CD4-positive, CD25-positive, alpha-beta regulatory T cell (primary cell): ENCODE data around the gene C2orf92. TPM values are rescaled to one million over a fixed set of nuclear protein-coding genes. Genes with fewer than 3 reads are reported as not detected.
A peak's percentile ranks its signal among the peaks of the same experiment; 100 is the strongest.

Source experiments
- ATAC-seq, 2 donors: fragments of 150-1000 bp; cut with Tn5 transposase; one replicate each; pipeline ENCODE4 v1.10.0; 2021; ENCODE audit warnings: low read depth in 2 of 2, moderate number of reproducible peaks in 2 of 2, moderate library complexity in 1 of 2
- DNase-seq, 3 donors: peaks; one replicate each; pipeline versions ENCODE4 v3.0.0 to v3.0.0-alpha.2; 2012 to 2022; ENCODE audit warnings: mixed read lengths in 1 of 3
- H3K27ac ChIP-seq: one replicate; pipeline ENCODE4 v1.7.0; 2013; ENCODE audit warnings: mild to moderate bottlenecking, low read length; ENCODE audit not compliant: insufficient read depth, poor library complexity, severe bottlenecking
- H3K27me3 ChIP-seq: one replicate; pipeline ENCODE4 v1.7.0; 2013; ENCODE audit warnings: low read length; ENCODE audit not compliant: control insufficient read depth, insufficient read depth
- H3K36me3 ChIP-seq: one replicate; pipeline ENCODE4 v1.7.0; 2013; ENCODE audit warnings: mild to moderate bottlenecking, low read length, moderate library complexity; ENCODE audit not compliant: control insufficient read depth, insufficient read depth
- H3K4me1 ChIP-seq: 2 replicates; pipeline ENCODE4 v1.7.0; 2013; ENCODE audit warnings: mild to moderate bottlenecking, low read length; ENCODE audit not compliant: insufficient read depth, control insufficient read depth, poor library complexity, severe bottlenecking
- H3K4me3 ChIP-seq: one replicate; pipeline ENCODE4 v1.7.0; 2013; ENCODE audit warnings: low read depth, mild to moderate bottlenecking, low read length, moderate library complexity
- H3K9me3 ChIP-seq, 2 experiments: 1 replicate in 1 of 2; 2 replicates in 1 of 2; pipeline ENCODE4 v1.7.0; 2013; ENCODE audit warnings: low read length in 2 of 2, mild to moderate bottlenecking in 1 of 2, moderate library complexity in 1 of 2; ENCODE audit not compliant: control insufficient read depth in 2 of 2
- H3K27ac Mint-ChIP-seq, 3 donors: one replicate each; pipeline ENCODE4 v1.8.0; 2020 to 2022; ENCODE audit warnings: mild to moderate bottlenecking in 3 of 3, mixed read lengths in 3 of 3, moderate library complexity in 2 of 3
- H3K27me3 Mint-ChIP-seq: one replicate; pipeline ENCODE4 v1.8.0; 2022; ENCODE audit warnings: mild to moderate bottlenecking, mixed read lengths
- H3K36me3 Mint-ChIP-seq: one replicate; pipeline ENCODE4 v1.8.0; 2020; ENCODE audit warnings: mixed read lengths
- H3K4me1 Mint-ChIP-seq, 4 donors: one replicate each; pipeline ENCODE4 v1.8.0; 2020 to 2022; ENCODE audit warnings: mixed read lengths in 4 of 4, mild to moderate bottlenecking in 1 of 4
- H3K4me3 Mint-ChIP-seq, 4 donors: one replicate each; pipeline ENCODE4 v1.8.0; 2020 to 2022; ENCODE audit warnings: mild to moderate bottlenecking in 4 of 4, mixed read lengths in 4 of 4, moderate library complexity in 3 of 4
- H3K9me3 Mint-ChIP-seq, 7 donors: one replicate each; pipeline ENCODE4 v1.8.0; 2020 to 2022; ENCODE audit warnings: mixed read lengths in 7 of 7, mild to moderate bottlenecking in 3 of 7, moderate library complexity in 2 of 7
- polyA plus RNA-seq, 4 donors: library from polyadenylated mRNA; unstranded; fragments of 300-500 nt; fragmentation: Illumina TruSeq; gene quantifications; one replicate each; pipeline ENCODE4 v1.2.3, GENCODE V29; 2021
- total RNA-seq: library from RNA; stranded (reverse); gene quantifications from one replicate; pipeline ENCODE4 v1.2.3, GENCODE V29; 2022

The C2orf92 gene
- total and polyA plus RNA-seq, 5 donors from 2014 or later = 0.61 to 20.4 TPM; not detected in 3

DNA sequence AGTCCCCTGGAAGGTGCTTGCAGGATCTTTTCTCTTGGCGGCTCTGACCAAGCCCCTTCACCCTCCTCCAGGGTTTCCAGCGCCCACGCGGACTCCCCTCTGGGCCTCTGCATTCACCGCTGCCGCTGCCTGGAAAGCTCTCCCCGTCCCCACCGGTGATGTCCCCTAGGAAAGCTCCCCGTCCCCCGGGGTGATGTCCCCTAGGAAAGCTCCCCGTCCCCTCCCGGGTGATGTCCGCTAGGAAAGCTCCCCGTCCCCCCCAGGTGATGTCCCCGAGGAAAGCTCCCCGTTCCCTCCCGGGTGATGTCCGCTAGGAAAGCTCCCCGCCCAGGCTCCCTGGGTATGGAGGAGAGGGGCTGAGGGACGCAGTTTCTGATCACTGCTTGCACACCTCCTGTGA, 71.7 kb downstream of the C2orf92 start:
- no peak for ATAC-seq
- H3K27ac Mint-ChIP-seq = peak overlapping the region; percentile 29 to 89 (median 88)
- no peaks in the 10 kb centered on the region for H3K9me3 Mint-ChIP-seq
- peaks cover 28% of the 10 kb centered on the region for H3K36me3 ChIP-seq
- DNase-seq = no peak
- no peaks in the 10 kb centered on the region for H3K27me3 ChIP-seq
- peaks cover 37 to 62% (median 51%) of the 10 kb centered on the region in 4 donors for H3K4me1 Mint-ChIP-seq
- H3K4me1 ChIP-seq = peaks cover 36% of the 10 kb centered on the region
- no peak overlapping the region for H3K4me3 ChIP-seq
- no peaks in the 10 kb centered on the region for H3K9me3 ChIP-seq
- H3K27me3 Mint-ChIP-seq = no peaks in the 10 kb centered on the region
- no peak overlapping the region for H3K27ac ChIP-seq
- no peak overlapping the region for H3K4me3 Mint-ChIP-seq
- peaks cover 42% of the 10 kb centered on the region for H3K36me3 Mint-ChIP-seq

DNA sequence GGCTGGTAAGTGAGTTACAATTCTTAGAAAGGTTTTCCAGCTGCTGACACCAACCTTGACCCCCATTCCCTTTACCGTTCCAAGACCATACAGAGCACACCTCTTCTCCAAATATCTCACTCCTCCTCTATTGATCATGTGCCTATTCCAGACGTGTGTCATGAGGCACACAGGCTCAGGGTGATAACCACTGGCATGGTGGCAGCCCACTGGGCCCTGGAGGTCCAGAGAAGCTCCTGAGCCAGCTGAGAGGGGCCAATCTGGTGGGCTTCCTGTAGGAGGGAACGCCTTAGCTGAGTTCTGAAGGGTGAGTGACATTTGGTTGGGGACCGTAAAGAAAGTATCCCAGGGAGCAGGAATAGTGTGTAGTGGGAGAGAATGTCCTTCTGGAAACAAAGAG, 72.2 kb downstream of the C2orf92 start:
- Histone ChIP-seq H3K4me3 (no peak overlapping the region), H3K27ac (no peak overlapping the region), H3K36me3 (peaks cover 24% of the 10 kb centered on the region), H3K27me3 (no peaks in the 10 kb centered on the region), H3K9me3 (no peaks in the 10 kb centered on the region), H3K4me1 (peaks cover 36% of the 10 kb centered on the region)
- Mint-ChIP-seq H3K4me1 (peaks cover 40 to 64% (median 53%) of the 10 kb centered on the region in 4 donors), H3K36me3 (peaks cover 39% of the 10 kb centered on the region), H3K4me3 (peak overlapping the region in 3 of 4 donors; percentile 49 to 67 (median 66)), H3K9me3 (no peaks in the 10 kb centered on the region), H3K27ac (peak overlapping the region; percentile 38 to 89 (median 88)), H3K27me3 (no peaks in the 10 kb centered on the region)
- ATAC-seq (no peak), DNase-seq (no peak)

DNA sequence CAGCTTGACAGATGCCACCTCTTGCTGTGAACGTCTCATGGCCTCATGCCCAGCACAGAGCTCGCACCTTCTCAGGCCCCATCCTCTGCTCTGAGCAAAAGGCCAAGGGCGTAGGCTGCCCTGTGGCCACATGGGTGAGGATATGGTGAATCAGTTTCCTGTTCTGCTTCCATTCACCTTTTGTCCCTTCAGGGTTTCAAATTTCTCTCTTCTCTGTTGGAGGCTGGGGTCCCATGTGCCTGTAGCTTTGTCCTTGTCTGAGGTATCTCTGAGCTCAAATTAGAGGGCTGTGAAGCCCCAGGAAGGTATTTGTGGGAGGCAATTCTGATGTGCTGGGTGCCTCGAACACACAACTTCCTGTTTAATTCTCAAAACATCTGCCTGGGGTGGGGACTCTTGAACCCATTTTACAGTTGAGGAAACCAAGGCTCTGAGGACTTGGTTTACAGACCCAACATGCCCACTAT, 72.9 kb downstream of the C2orf92 start:
- Mint-ChIP-seq H3K9me3 (no peaks in the 10 kb centered on the region), H3K4me3 (peak overlapping the region in 3 of 4 donors; percentile 4 to 67 (median 66)), H3K27ac (peak overlapping the region; percentile 58 to 89 (median 89)), H3K36me3 (peaks cover 32% of the 10 kb centered on the region), H3K4me1 (peaks cover 44 to 72% (median 56%) of the 10 kb centered on the region in 4 donors), H3K27me3 (no peaks in the 10 kb centered on the region)
- no peak overlapping the region for H3K4me3 ChIP-seq
- peaks cover 36% of the 10 kb centered on the region for H3K4me1 ChIP-seq
- H3K27me3 ChIP-seq = no peaks in the 10 kb centered on the region
- ATAC-seq (peak; percentile 21 to 36), DNase-seq (peak in 1 of 3 donors; percentile 54)
- no peaks in the 10 kb centered on the region for H3K9me3 ChIP-seq
- H3K36me3 ChIP-seq = peaks cover 17% of the 10 kb centered on the region
- H3K27ac ChIP-seq = peak overlapping the region; percentile 53

DNA sequence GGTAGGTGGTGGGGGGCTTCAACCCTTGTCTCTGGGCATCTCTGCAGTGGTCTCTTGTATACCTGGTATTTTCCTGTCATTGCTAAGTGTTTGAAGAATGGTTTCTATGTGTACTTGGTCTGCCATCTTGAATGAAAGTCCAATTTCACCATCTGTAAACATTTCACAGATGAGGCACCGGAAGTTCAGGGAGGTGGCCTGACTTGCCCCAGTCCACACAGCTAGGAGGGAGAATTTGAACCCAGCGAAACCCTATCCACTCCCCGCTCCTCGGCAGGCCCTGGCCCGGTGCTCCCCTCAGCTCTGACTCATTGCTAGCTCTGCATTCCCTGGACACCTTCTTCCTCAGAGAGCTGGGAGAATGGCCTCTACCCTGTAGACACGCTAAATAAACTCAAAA, 74.4 kb downstream of the C2orf92 start:
- Mint-ChIP-seq H3K36me3 (peaks cover 21% of the 10 kb centered on the region), H3K27me3 (no peaks in the 10 kb centered on the region), H3K4me3 (peak overlapping the region in 3 of 4 donors; percentile 6 to 36 (median 20)), H3K4me1 (peaks cover 47 to 76% (median 59%) of the 10 kb centered on the region in 4 donors), H3K27ac (peak overlapping the region in 2 of 3 donors; percentile 87 to 89), H3K9me3 (peaks cover 0 to 3% (median 0%) of the 10 kb centered on the region in 7 donors)
- ATAC-seq = no peak
- Histone ChIP-seq H3K4me1 (peaks cover 41% of the 10 kb centered on the region), H3K27me3 (no peaks in the 10 kb centered on the region), H3K36me3 (peaks cover 2% of the 10 kb centered on the region), H3K9me3 (no peaks in the 10 kb centered on the region), H3K27ac (peak overlapping the region; percentile 58), H3K4me3 (no peak overlapping the region)
- no peak for DNase-seq

DNA sequence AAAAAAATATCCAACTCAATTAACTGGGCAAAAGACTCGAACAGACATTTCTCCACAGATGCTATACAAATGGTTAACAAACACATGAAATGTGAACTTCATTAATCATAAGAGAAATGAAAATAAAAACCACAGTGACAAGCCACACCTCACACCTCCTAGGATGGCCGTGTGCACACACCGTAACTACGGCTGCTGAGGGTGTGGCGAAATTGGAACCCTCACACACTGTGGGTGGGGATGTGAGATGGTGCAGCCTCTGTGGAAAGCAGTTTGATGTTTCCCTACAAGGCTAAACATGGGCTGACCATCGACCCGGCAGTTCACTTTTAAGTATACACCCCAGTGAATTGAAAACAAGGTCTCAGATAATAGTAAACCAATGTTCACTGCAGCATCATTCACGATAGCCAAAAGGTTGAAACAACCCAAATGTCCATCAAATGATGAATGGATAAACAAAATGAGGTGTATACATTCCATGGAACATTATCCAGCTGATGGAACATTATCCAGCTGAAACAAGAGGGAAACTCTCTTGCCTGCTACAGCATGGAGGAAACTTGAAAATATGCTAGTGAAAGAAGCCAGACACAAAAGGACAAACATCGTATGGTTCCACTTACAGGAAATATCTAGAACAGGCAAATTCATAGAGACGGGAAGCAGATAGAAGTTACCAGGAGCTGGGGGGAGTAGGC, 76.1 kb downstream of the C2orf92 start:
- peak overlapping the region; percentile 34 for H3K27ac ChIP-seq

DNA sequence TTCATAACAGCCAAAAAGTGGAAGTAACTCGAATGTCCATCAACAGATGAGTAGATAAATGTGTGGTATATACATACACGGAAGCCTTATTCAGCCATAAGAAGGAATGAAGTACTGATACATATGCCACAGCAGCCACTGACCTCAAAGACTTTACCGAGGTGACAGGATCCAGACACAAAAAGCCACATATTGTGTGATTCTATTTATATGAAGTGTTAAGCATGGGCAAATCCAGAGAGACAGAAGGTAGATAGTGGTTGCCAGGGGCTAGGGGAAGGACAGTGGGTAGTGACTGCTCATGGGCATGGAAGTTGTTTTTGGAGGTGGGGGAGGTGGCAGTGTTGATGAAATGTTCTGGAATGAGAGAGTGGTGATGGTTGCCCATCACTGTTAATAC, 77.8 kb downstream of the C2orf92 start:
- Mint-ChIP-seq H3K36me3 (peaks cover 13% of the 10 kb centered on the region), H3K27ac (peak overlapping the region; percentile 8 to 85 (median 48)), H3K27me3 (no peaks in the 10 kb centered on the region), H3K9me3 (peaks cover 0 to 3% (median 0%) of the 10 kb centered on the region in 7 donors), H3K4me3 (no peak overlapping the region), H3K4me1 (peaks cover 34 to 57% (median 51%) of the 10 kb centered on the region in 4 donors)
- H3K36me3 ChIP-seq = peaks cover 6% of the 10 kb centered on the region
- H3K9me3 ChIP-seq = no peaks in the 10 kb centered on the region
- ATAC-seq (no peak), DNase-seq (no peak)
- no peaks in the 10 kb centered on the region for H3K27me3 ChIP-seq
- no peak overlapping the region for H3K27ac ChIP-seq
- H3K4me1 ChIP-seq = peaks cover 27% of the 10 kb centered on the region
- no peak overlapping the region for H3K4me3 ChIP-seq

More for the DNA sequence above, 76.1 kb downstream of the C2orf92 start:
- Mint-ChIP-seq H3K4me1 (peaks cover 42 to 72% (median 58%) of the 10 kb centered on the region in 4 donors), H3K27me3 (no peaks in the 10 kb centered on the region), H3K4me3 (peak overlapping the region; percentile 48 to 79 (median 64)), H3K27ac (peak overlapping the region; percentile 50 to 77 (median 61)), H3K9me3 (peaks cover 0 to 3% (median 0%) of the 10 kb centered on the region in 7 donors), H3K36me3 (peaks cover 14% of the 10 kb centered on the region)
- peaks cover 4% of the 10 kb centered on the region for H3K36me3 ChIP-seq
- ATAC-seq (peak; percentile 69 to 70), DNase-seq (peak in 1 of 3 donors; percentile 76)
- H3K9me3 ChIP-seq = no peaks in the 10 kb centered on the region
- H3K4me3 ChIP-seq = peak overlapping the region; percentile 66
- peaks cover 41% of the 10 kb centered on the region for H3K4me1 ChIP-seq
- H3K27me3 ChIP-seq = no peaks in the 10 kb centered on the region

DNA sequence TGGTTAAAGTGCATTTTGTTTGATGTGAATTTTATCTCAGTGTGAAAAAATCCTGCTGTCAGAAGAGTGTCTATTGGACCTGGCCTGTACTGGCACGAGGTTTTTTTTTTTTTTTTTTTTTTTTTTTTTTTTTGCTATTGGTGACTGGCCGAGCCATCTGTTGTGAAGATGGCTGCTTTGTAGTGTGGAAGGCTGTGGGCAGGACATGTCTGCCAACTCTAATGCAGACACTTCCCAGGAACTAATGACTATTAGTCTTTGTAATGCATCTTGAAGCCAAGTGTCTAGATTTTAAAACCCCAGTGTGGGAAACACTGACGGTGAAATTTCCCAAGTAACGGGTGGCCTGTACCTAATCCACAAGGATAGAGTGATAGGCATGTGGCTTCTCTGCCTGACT, 78.2 kb downstream of the C2orf92 start:
- H3K27ac Mint-ChIP-seq = peak overlapping the region in 2 of 3 donors; percentile 48 to 85
- peaks cover 13% of the 10 kb centered on the region for H3K36me3 Mint-ChIP-seq
- H3K9me3 ChIP-seq = no peaks in the 10 kb centered on the region
- peaks cover 29 to 52% (median 47%) of the 10 kb centered on the region in 4 donors for H3K4me1 Mint-ChIP-seq
- H3K4me3 ChIP-seq = no peak overlapping the region
- H3K9me3 Mint-ChIP-seq = peaks cover 0 to 3% (median 0%) of the 10 kb centered on the region in 7 donors
- H3K4me3 Mint-ChIP-seq = no peak overlapping the region
- H3K36me3 ChIP-seq = peaks cover 6% of the 10 kb centered on the region
- ATAC-seq = no peak
- H3K4me1 ChIP-seq = peaks cover 23% of the 10 kb centered on the region
- no peaks in the 10 kb centered on the region for H3K27me3 ChIP-seq
- no peaks in the 10 kb centered on the region for H3K27me3 Mint-ChIP-seq
- DNase-seq = no peak
- no peak overlapping the region for H3K27ac ChIP-seq
